NCI-H1694 treated with DMSO at 0.1 percent for 48 hours (cell line): ENCODE results near the gene FXYD7.
A peak's percentile ranks its signal among the peaks of the same experiment; 100 is the strongest.
"Not testable (repeated sequence)": the region's sequence is repeated elsewhere in the genome, so short reads cannot be mapped to it uniquely, and the experiment has no call there.

ENCODE experiments used
- DNase-seq: peaks from one replicate; lab custom pipeline; 2025; lab: John Stamatoyannopoulos, UW

FXYD7 gene, protein sequence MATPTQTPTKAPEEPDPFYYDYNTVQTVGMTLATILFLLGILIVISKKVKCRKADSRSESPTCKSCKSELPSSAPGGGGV

DNA sequence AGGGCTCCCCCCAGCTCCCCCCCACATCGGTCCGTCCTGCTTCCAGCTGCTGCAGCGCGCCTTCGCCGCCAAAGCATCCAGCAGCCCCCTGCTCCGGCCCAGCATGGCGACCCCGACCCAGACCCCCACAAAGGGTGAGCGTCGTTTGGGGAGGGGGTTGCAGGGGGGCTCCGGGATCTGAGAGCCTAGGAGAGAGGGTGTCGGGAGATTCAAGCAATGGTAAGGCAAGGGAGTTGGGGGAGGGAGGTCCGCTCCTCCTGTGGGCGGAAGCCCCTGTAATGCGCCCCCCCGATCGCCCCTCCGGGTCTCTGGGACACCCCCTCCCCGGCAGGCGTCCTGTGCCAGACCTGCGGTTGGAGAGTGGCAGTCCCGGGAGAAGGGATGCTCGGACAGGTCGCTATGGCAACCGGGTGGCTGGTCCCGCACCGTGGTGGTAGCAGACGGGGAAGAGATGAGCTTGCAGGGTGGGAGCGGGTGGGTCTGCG, at the start of gene FXYD7:
FXYD7 (plus strand) TSS at position 25 of the 485 bp plus-strand sequence; CDS start at position 104, 79 bp downstream.
- no peak for DNase-seq

DNA sequence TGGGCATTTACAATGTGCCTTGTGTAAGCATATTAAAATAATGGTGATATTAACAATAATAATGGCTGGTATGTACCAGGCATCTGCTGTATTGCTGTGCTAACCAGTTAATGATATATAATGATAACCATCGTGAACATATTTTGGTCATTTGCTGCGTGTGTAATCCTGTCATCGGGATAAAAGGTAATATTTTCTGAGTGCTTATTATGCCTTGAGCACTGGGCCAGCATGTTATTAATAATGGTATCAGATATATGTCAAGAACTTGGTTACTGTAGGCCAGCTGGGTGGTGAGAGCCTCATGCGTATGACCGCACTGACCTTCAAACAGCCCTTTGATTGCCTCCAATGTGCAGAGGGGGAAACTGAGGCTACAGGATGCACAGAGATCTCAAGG, 49.6 kb upstream of the FXYD7 start:
- no peak for DNase-seq

DNA sequence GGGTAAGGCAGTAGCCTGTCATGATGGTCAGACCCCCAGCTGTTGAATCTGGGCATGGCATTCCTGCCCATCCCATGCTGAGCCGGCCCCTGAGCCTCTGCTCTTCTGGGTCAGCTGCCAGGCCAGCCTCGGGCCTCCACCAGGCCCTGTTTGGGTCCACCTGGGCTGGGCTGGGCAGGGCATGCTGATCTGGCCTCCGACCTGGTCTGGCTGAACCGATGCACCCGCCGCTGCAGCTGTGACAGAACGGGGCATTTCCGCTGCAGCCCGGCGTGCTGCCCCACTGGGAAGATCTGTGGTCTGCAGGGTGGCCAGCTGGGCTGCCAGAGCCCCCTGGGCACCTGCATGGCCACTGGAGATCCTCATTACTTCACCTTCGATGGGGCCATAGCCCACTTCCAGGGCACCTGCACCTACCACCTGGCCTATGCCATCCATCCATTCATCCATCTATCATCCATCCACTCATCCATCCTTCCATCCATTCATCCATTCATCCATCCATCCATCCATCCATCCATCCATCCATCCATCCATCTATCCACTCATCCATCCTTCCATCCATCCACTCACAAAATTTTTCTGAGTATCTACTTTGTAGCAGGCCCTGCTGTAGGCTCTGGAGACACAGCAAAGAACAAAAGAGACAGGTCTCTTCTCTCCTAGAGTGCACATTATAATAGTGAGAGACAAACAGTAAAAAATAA, 49.0 kb upstream of the FXYD7 start:
- DNase-seq = no peak

DNA sequence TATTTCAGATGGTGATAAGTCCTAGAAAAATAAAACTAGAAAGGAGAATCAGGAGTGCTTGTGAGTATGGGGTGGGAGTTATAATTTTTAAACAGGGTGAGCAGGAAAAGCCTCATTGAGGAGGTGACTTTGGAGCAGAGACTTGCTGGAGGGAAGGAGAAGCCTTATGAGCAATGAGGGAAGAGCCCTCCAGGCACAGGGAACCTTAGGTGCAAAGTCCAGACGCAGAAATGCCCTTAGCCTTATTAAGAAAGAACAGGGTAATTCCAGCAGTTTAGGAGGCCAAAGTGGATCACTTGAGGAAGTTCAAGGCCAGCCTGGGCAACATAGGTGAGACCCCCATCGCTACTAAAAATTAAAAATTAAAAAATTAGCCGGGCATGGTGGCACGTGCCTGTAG, 48.4 kb upstream of the FXYD7 start:
- no peak for DNase-seq

DNA sequence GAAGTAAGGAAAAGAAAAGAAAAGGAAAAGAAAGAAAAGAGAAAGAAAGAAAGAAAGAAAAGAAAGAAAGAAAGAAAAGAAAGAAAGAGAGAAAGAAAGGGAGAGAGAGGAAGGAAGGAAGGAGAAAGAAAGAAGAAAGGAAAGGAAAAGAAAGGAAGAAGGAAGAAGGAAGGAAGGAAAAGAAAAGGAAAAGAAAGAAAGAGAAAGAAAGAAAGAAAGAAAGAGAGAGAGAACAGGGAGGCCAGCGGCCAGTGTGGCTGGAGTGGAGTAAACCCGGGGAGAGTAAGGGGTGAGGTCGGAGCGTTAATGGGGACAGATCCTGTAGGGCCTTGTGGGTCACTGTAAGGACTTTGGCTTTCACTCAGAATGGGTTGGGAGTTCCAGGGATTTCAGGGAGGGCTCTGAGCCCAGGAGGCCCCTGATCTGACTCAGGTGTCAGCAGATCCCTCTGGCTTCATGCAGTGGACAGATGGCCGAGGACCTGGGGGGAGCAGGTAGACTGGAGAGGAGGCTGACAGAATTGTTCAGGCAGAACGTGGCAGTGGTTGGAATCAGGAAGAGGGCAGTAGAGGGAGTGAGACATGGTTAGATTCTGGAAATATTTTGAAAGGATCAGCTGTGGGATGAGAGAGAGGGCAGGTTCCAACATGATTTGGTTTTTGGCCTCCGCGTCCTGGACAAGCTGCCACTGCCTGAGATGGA, 47.2 kb upstream of the FXYD7 start:
- DNase-seq = peak; percentile 26

DNA sequence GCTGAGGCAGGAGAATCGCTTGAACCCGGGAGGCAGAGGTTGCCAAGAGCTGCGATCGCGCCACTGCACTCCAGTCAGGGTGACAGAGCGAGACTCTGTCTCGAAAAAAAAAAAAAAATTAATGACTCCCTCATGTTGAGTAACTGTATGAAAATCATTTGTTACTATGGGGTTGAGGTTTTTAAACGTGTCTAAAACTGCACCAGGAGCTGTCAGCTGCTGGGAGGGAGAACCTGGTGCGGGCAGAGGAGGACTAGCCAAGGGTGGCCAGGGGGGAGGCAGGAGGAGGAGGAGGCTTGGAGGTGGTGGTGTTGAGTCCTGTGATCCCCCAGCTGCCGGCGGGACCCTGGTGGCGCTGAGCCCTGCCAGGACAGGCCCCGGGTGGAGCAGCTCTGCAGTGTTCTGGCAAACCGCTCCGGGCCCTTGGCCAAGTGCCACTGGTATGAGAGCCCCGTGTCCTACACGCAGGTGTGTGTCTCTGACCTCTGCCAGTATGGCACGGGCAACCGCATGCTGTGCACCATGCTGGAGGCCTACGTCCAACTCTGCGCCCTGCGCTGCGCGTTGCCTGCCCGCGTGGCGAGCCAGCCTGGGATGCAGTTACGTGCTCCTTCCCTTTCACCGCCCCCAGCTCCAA, 44.5 kb upstream of the FXYD7 start:
- DNase-seq = no peak

DNA sequence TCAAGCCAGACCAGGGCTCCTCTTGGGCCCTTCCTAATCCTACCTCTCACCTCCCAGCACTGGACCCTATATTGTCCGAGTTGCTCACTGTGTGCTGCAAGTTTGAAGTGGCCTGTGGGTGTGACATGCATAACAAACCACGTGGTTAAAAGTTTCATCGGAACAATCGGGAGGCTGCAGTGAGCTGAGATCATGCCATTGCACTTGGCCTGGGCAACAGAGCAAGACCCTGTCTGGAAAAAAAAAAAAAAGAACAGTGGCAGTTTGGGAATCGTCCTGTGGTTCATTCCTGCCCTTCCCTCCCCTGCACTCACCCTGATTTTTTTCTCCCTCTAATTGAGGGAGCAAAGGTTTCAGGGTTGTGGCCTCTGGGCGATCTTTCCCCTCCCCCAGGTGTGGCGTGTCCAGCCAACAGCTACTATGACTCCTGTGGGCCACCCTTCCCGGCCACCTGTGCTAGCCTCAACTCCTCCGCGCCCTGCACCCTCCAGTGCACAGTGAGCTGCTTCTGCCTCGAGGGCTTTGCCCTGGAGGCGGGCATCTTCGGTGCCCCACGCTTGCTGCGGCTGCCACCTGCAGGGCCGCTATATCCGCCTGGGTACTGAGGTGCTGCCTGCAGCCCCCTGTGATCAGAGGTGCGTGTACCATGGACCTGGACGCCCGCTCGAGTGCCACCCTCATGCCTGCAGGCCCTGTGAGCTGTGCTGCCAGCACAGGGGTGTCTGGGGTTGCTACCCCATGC, 43.7 kb upstream of the FXYD7 start:
- no peak for DNase-seq

DNA sequence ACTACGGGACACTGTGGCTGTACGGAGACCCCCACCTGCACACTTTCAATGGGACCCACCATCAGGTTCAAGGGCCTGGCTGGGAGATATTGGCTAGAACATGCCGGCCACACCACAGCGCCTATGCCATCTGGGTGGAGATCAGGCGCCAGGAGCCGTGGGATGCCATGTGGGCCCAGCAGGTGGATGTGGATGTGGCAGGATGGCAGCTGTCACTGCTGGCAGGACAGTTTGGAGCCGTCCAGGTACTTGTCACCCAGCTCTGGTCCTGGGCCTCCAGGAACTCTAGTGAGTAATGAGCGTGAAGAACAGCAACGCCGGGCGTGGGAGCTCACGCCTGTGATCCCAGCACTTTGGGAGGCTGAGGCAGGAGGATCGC, 43.2 kb upstream of the FXYD7 start:
- peak; percentile 8 for DNase-seq

DNA sequence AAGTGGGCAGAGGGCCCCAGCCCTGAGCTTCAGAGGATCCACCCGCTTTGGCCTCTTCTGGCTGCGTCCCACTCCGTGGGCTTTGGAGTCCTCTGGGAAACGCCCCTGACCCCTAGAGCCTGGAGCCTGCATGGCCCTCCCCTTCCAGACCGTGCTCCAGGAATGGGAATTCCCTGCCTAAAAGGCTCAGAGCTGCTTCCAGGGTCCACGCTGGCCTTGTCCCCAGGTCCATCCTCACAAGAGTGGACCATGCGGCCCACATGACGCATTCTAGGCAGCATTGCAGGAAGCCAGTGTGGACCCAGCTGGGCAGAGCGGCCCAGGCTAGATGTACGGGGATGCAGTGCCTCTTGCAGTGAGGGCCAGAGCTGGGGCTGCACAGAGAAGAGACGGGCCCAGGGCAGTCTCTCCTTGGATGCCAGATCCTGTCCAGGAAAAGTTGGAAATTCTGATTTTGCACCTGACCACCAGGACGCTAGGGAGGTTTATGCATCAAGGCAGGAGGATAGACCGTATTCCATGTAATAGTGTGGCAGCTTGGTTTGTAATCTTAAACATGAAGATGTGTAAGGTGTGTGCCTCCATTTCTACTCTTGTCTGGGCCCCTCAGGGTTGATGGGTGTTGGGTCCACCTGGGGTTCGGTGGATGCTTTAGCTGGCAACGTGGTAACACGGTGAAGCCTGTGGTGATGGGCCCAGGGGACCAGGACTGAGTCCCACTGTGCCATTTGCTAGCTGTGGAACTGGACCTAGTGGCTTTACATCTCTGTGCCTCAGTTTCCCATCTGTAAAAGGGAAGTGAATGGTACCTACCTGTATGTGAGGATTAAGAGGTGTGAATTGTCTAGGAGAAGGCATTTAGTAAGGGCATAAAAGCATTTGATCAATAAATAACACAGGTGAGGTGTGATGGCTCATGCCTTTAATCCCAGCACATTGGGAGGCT, 42.2 kb upstream of the FXYD7 start:
- DNase-seq = no peak

DNA sequence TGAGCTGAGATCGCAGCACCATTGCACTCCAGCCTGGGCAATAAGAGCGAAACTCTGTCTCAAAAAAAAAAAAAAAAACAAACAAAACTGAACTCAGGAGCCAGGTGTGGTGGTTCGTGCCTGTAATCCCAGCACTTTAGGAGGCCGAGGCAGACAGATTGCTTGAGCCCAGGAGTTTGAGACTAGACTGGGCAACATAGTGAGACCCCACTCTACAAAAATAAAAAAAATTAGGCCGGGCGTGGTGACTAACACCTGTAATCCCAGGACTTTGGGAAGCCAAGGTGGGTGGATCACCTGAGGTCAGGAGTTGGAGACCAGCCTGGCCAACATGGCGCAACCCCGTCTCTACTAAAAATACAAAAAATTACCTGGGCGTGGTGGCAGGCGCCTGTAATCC, 41.1 kb upstream of the FXYD7 start:
- not testable (repeated sequence) for DNase-seq

DNA sequence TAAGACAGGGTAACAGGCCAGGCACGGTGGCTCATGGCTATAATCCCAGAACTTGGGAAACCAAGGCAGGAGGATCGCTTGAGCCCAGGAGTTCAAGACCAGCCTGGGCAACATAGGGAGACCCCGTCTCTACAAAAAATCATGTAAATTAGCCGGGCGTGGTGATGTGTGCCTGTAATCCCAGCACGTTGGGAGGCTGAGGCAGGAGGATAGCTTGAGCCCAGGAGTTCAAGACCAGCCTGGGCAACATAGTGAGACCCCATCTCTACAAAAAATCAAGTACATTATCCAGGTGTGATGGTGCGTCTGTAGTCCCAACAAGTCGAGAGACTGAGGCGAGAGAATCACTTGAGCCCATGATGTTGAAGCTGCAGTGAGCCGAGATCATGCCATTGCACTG, 39.4 kb upstream of the FXYD7 start:
- not testable (repeated sequence) for DNase-seq

DNA sequence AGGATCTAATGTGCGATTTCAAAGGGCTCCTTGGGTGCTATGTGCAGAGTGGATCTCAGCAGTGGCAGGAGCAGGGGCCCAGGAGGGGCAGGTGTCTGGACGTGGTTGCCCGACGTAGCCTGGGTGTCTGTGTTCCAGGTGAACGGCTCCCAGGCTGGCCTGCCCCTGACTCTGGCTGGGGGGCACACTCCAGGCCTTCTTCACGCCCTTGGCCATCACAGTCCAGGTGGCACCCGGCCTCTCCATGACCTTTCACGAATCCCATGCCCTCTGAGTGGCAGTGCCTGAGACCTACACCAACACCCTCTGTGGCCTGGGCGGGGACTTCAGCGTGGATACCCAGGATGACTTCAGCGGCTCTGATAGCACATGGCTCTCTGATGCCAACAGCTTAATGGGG, 38.7 kb upstream of the FXYD7 start:
- DNase-seq = no peak

DNA sequence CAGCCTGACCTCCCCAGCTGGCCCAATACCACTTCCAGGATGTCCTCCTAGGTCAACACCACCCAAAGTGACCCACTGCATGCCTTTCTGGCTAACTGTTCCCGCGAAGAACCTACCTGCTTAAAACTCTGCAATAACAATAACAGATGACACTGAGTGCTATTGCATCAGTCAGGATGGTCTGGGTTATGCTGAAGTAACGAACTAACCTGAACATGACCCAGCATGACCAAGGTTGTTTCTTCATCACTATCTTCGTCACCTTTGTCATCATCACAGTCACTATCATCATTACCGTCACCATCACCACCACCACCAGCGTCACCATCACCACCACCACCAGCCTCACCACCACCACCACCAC, 38.0 kb upstream of the FXYD7 start:
- DNase-seq = no peak

DNA sequence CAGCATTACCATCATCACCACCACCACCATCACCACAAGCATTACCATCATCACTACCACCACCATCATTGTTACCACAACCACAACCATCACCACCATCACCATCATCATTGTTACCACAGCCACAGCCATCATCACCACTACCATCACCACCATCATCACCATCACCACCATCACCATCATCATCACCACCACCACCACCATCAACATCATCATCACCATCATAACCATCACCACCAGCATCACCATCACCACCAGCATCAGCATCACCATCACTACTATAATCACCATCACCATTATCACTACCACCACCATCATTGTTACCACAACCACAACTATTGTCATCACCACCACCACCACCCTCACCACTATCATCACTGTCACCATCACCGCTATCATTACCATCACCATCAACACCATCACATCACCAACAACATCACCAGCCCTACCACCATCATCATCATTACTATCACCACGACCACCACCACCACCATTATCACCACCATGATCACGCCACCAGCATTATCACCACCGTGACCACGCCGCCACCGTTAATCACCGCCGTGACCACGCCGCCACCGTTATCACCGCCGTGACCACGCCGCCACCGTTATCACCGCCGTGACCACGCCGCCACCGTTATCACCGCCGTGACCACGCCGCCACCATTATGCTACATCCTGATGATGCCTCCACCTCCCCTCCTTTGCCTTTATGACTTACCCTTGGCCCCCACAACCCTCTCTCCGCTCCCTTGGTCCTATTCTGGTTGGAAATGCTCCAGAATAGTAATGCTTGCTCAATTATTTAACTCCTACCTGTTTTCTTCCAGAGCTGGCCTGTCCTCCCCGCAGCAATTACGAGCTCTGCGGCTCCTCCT, 37.4 kb upstream of the FXYD7 start:
- no peak for DNase-seq

DNA sequence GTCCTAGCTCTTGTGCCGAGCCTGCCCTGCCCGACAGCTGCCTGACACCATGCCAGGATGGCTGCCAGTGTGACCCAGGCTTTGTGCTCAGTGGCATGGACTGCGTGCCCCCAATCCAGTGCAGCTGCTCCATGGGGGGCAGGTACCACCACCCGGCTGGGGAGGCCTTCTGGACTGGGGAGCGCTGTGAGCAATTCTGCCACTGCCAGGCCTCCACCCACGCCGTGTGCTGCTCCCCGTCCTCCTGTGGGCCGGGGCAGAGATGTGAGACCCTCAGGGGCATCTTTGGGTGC, 36.8 kb upstream of the FXYD7 start:
- no peak for DNase-seq

DNA sequence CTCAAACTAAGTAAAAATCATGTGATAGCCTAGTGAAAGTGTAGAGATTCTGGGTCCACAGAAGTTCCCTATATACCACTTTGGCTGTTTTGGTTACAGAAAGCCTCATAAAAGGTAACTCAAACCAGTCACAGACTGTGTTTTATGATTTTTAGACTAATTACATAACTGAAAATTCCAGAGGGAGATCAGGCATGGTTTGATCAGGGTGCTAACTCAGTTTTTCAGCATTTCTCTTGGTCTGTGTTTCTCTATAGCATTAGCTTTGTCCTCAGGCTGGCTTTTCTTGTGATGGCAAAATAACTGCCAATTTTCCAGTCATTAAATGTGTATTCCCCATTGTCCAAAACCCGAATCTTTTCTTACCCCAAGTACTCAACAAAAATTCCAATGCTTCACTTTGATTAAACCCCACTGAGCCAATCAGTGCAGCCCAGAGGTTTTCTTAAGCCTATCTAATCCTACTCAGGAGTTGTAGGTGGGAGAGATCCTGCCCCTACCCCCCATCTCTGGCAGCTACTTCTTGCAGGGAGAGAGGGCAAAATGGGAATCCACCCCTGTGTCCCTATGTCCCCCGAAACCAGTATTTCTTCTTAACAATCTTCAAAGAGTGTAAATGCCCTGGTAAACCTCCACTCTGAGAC, 36.0 kb upstream of the FXYD7 start:
- no peak for DNase-seq

DNA sequence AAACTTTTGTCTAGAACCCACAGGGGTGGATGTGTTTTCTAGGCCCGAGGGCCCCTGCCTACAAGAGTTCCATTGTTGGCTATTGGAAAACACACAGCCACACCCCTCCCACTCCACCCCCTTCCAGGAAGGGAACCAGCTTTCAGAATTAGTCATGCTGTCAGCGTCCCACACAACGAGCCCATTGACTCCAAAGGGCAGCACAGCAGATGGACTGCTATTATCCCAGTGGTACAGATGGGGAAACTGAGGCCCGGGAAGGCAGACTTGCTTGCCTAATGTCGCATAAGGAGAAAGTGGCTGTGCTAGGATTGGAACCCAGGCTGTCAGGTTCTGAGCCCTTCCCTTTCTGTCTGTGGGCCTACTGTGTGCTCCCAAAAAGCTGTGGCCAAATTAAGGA, 35.5 kb upstream of the FXYD7 start:
- DNase-seq = no peak

DNA sequence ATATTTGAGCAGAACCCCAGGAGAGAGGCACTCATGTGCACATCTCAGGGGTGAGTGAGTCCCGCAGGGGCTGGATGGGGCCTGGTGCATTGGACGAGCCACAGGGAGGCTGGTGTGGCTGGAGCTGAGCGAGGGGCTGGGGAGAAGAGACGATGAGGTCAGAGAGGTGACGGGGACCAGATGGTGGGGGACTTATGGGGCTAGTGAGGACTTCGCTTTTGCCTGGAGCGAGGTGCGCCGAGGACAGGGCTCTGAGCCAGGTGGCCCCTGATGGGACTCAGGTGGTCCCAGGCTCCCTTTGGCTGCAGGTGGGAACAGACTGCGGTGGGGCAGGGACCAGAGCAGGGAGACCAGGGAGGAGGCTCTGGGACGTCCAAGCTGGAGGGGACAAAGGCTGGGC, 34.3 kb upstream of the FXYD7 start:
- no peak for DNase-seq

DNA sequence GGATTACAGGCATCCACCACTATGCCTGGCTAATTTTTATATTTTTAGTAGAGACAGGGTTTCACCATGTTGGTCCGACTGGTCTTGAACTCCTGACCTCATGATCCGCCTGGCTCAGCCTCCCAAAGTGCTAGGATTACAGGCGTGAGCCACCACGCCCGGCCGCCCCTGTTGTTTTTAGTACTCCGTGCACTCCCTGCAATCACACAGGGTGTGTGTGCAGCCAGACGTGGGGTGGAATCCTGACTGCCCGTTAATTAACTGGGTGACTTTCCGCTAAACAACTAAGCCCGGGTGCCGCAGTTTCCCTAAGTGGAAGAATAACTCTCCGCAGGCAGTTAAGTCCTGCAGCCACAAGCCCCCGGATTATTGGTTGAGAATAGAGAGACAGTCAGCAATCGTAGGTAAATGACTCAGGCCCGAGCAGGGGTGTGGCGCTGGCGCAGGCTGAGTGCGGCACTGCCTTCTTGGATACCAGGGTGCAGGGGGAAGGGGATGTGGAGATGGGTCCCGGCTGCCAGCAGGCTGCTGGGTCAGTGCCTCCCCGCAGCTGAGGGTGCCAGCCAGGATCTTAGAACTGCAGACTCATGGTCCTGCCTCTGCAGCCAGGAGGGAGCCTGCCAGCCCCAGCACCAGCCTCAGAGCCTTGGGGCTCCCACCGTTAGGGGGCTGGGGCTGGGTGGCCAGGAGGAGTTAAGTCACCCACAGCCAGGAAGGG, 33.5 kb upstream of the FXYD7 start:
- DNase-seq = no peak
